ENCODE data around the gene MEN1. TPM values are rescaled to one million over a fixed set of nuclear protein-coding genes. Genes with fewer than 3 reads are reported as not detected.
A peak's percentile ranks its signal among the peaks of the same experiment; 100 is the strongest.
"Not testable (repeated sequence)": the region's sequence is repeated elsewhere in the genome, so short reads cannot be mapped to it uniquely, and the experiment has no call there.

MEN1 gene
- total and polyA plus RNA-seq, 8 donors = 8.7 to 25.3 (median 13.5) TPM

DNA sequence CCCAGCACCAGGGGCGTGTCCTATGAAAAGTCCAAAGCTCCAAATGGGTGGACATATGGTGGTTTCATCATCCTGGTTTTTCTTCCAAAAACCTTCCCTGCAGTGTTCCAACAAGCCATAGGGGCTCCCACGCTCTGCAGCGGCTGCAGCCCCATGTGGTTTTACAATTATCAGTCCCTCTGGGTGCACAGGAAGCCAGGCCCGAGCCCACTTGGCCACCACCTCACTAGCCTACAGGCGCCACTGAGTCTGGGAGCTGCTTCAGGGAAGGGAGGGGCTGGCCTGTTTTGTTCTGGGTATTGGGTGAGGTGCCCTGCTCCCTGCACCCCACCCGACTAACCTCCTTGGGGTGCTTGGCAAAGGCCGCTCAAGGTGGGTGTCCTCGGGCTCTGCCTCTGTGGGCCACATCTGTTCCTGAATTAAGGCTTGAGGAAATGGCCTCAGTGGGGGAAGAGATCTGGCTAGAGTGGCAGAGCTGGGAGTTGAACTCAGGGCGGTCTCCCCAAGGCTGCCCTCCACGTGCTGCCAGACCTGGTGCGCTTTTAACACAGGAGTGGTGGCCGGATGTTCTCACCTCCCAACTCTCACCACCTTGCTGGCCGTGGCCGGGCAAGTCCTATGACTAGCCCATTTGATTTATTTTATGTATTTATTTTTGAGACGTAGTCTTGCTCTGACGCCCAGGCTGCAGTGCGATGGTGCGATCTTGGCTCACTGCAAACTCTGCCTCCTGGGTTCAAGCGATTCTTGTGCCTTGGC lies 39.4 kb upstream of the MEN1 start:
- intact Hi-C loops (cut with DNase I) = loop anchor here in 2 of 3 donors (5.0 to 10.0 kb wide), 3 partner anchors 43 to 255 kb away; no protein-coding TSS in a partner anchor
- Histone ChIP-seq H3K27ac (no peak overlapping the region), H3K36me3 (peaks cover 0 to 9% (median 0%) of the 10 kb centered on the region in 3 donors), H3K27me3 (no peaks in the 10 kb centered on the region), H3K9me3 (no peaks in the 10 kb centered on the region), H3K4me1 (peaks cover 5 to 25% (median 10%) of the 10 kb centered on the region in 3 donors), H3K4me3 (no peak overlapping the region)
- DNase-seq = peak in 1 of 6 donors; percentile 51
- WGBS, 2 donors = 86 to 89% methylated on average over 19 of the region's 19 CpGs
- TF ChIP-seq, protein P1, sequence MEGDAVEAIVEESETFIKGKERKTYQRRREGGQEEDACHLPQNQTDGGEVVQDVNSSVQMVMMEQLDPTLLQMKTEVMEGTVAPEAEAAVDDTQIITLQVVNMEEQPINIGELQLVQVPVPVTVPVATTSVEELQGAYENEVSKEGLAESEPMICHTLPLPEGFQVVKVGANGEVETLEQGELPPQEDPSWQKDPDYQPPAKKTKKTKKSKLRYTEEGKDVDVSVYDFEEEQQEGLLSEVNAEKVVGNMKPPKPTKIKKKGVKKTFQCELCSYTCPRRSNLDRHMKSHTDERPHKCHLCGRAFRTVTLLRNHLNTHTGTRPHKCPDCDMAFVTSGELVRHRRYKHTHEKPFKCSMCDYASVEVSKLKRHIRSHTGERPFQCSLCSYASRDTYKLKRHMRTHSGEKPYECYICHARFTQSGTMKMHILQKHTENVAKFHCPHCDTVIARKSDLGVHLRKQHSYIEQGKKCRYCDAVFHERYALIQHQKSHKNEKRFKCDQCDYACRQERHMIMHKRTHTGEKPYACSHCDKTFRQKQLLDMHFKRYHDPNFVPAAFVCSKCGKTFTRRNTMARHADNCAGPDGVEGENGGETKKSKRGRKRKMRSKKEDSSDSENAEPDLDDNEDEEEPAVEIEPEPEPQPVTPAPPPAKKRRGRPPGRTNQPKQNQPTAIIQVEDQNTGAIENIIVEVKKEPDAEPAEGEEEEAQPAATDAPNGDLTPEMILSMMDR (IDR thresholded peaks at IDR 0.05) = no peak
- FAIRE-seq = no peak
- no peak for ATAC-seq

DNA sequence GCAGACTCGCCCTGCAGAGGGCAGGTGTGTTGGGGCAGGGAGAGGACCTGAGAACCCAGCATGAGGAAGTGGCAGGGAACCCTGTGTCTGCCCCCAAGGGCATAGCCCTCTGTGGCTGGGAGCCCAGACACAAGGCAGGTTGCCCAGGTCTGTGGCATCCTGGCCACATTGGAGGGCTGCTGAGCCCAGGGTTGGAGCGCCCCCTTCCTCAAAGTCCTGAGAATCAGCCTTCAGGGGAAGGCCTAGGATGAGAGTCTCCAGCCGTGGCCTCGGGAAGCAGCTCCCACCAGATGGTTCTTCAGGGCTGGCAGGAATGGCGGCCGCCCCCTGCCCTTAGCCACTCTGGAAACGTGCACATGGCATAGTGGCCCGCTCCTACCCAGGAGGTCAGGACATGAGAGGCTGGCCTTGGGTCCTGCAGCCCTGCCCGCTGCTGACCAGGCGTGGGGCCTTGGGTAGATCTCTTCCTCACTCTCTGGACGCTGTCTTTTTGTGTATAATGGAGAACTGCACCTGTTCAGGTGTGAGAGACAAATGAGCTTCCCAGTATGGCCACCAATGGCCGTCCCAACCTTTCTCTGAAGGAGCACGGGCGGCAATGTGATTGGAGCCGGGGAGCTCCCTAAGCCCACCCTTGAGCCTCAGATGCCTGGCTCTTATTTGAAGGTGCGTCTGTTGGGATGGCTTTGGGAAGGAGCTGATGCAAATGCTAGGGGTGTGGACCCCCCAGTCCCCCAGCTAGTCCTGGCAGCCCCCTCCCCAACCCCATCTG lies 38.7 kb upstream of the MEN1 start:
- H3K4me1 ChIP-seq = peaks cover 5 to 17% (median 10%) of the 10 kb centered on the region in 3 donors
- WGBS, 2 donors = 66 to 72% methylated on average over 16 of the region's 16 CpGs
- intact Hi-C loops (cut with DNase I) = loop anchor here in 1 of 3 donors (5.0 kb wide), 1 partner anchor 48 kb away; no protein-coding TSS in a partner anchor
- TF ChIP-seq, protein P1 (IDR thresholded peaks at IDR 0.05) = no peak
- no peaks in the 10 kb centered on the region for H3K27me3 ChIP-seq
- peaks cover 0 to 4% (median 0%) of the 10 kb centered on the region in 3 donors for H3K36me3 ChIP-seq
- ATAC-seq (peak; percentile 13 to 72 (median 46)), FAIRE-seq (no peak), DNase-seq (peak; percentile 78 to 87 (median 82))
- no peak overlapping the region for H3K4me3 ChIP-seq
- peak overlapping the region; percentile 48 to 57 (median 50) for H3K27ac ChIP-seq
- H3K9me3 ChIP-seq = no peaks in the 10 kb centered on the region

DNA sequence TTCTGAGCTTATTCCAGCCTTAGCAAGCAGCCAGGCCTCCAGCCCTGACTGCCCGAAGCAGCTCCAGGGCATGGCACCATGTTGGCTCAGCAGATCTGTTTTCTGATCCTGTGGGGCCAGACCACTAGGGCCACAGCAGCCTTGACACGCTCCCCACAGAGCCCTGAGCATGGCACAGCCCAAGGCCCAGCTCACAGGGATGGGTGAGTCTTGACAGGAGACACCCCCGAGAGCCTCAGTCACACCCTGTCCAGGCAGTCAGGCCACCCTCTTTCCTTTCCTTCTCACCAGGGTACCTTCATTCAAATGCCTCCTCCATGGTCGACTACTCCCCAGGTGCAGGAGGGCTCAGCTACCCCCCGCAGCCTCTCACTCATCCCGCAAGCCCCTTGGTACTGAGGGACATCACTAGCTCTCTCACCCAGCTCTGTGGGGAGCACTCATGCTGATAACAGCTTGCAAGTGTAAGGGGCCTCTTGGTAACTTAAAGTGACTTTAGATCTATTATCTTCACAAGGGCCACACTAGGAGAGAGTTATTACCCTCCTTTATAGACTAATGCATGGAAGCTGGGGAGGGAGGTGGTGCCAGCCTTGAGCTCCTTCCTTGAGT lies 38.0 kb upstream of the MEN1 start:
- H3K9me3 ChIP-seq = no peaks in the 10 kb centered on the region
- no peaks in the 10 kb centered on the region for H3K27me3 ChIP-seq
- FAIRE-seq (no peak), ATAC-seq (no peak), DNase-seq (peak in 1 of 6 donors; percentile 50)
- intact Hi-C loops (cut with DNase I) = loop anchor here in 1 of 3 donors (5.0 kb wide), 1 partner anchor 49 kb away; no protein-coding TSS in a partner anchor
- WGBS, 2 donors = 73 to 83% methylated on average over 6 of the region's 6 CpGs
- H3K27ac ChIP-seq = peak overlapping the region; percentile 48 to 57 (median 50)
- H3K4me3 ChIP-seq = no peak overlapping the region
- no peaks in the 10 kb centered on the region for H3K36me3 ChIP-seq
- TF ChIP-seq, protein P1 (IDR thresholded peaks at IDR 0.05) = no peak
- H3K4me1 ChIP-seq = peaks cover 5 to 14% (median 10%) of the 10 kb centered on the region in 3 donors

DNA sequence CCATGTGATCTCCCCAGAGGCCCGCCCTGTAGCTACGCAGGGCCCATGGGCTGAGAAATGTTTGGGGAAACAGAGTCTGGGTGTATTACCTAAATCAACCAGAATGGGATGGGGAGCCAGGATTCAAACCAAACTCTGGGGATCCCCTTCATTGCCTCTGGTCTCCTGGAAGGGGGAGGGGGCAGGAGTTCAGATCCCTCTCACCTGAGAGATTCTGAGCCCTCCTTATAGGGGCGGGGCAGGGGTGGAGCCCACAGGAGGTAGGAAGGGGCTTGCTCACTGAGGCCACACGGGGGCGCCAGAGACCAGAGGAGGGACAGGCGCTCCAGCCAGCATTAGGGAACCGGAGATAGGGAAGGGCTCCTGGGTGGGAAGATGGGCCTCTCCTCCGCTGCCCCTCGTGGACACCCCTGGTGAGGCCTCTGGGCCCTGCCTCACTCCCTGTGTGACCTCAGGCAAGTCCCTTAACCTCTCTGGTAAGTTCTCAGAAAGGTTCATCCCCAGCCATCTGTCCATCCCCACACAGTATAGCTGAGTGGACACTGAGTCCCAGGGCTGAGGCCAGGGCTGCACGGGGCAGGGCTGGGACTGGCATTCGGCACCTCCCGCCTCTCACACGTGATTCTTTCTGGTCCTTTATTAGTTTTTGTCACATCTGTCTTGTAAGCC lies 36.8 kb upstream of the MEN1 start:
- FAIRE-seq (no peak), ATAC-seq (peak; percentile 39 to 73 (median 64)), DNase-seq (peak; percentile 89 to 100 (median 95))
- no peaks in the 10 kb centered on the region for H3K9me3 ChIP-seq
- H3K36me3 ChIP-seq = no peaks in the 10 kb centered on the region
- intact Hi-C loops (cut with DNase I) = loop anchor here in 1 of 3 donors (5.0 kb wide), 1 partner anchor 50 kb away; no protein-coding TSS in a partner anchor
- TF ChIP-seq, protein P1 (IDR thresholded peaks at IDR 0.05) = peak; percentile 95 to 99 (median 98)
- H3K27me3 ChIP-seq = no peaks in the 10 kb centered on the region
- H3K27ac ChIP-seq = no peak overlapping the region
- 15 to 19% methylated on average over 11 to 13 of the region's 13 CpGs for WGBS, 2 donors
- no peak overlapping the region for H3K4me3 ChIP-seq
- H3K4me1 ChIP-seq = peaks cover 12 to 17% (median 14%) of the 10 kb centered on the region in 3 donors

DNA sequence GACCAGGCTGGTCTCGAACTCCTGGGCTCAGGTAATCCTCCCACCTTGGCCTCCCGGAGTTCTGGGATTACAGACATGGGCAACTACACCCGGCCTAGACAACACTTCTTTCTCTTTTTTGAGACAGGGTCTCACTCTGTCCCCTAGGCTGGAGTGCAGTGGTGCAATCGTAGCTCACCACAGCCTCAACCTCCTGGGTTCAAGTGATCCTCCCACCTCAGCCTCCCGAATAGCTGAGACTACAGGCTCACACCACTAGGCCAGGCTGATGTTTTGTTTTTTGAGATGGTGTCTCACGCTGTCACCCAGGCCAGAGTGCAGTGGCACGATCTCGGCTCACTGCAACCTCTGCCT lies 35.4 kb upstream of the MEN1 start:
- intact Hi-C loops (cut with DNase I) = loop anchor here in 1 of 3 donors (5.0 kb wide), 1 partner anchor 52 kb away; no protein-coding TSS in a partner anchor
- not testable (repeated sequence) for H3K9me3 ChIP-seq, H3K36me3 ChIP-seq, H3K4me3 ChIP-seq, ATAC-seq, H3K27ac ChIP-seq, H3K27me3 ChIP-seq, FAIRE-seq
- DNase-seq = peak in 1 of 6 donors; percentile 13
- 83 to 90% methylated on average over 8 of the region's 8 CpGs for WGBS, 2 donors
- peaks cover 14 to 19% (median 16%) of the 10 kb centered on the region in 3 donors for H3K4me1 ChIP-seq
